ENCODE data around the gene RTCA.
A peak's percentile ranks its signal among the peaks of the same experiment; 100 is the strongest.

The RTCA gene

DNA sequence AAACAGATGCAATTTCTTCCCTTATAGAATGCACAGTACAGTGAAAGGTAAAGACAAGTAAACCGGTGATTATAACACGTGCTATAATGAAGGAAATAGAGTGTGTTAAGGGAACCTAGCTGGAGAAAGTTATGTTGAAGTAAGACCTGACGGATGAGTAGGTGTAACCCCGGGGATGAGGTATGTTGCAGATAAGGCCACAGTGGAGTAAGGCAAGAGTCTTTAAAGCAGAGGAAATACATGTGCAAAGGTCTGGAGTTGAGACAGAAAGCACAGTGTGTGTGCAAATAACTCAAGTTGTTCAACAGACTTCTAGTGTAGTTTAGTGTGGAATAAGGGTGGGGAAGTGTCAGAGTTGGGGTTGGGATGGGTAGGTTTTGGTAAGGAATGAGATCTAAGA is 19.3 kb upstream of the RTCA start:
- peak overlapping the region; percentile 27 for H3K4me2 ChIP-seq (ENCODE audit: low read length)
- H3K27ac ChIP-seq (ENCODE audit: low read depth, low read length): no peak overlapping the region
- no peaks in the 10 kb centered on the region for H3F3A ChIP-seq (ENCODE audit: control insufficient read depth, insufficient read depth)
- no peaks in the 10 kb centered on the region for H3K27me3 ChIP-seq (ENCODE audit: control insufficient read depth, low read length)
- no peak overlapping the region for H3K4me3 ChIP-seq (ENCODE audit: low read length)
- H3K79me2 ChIP-seq (ENCODE audit: control insufficient read depth, low read length): peaks cover 52% of the 10 kb centered on the region
- H4K20me1 ChIP-seq (ENCODE audit: control insufficient read depth, insufficient read depth, low read depth, low read length): no peaks in the 10 kb centered on the region
- H3K9me3 ChIP-seq (ENCODE audit: control insufficient read depth, insufficient read depth, low read length): no peaks in the 10 kb centered on the region
- no peaks in the 10 kb centered on the region for H3K9me2 ChIP-seq (replicated peaks; ENCODE audit: control insufficient read depth, low read length)
- H3K36me3 ChIP-seq (ENCODE audit: control insufficient read depth, low read length): peaks cover 7% of the 10 kb centered on the region
- peaks cover 22% of the 10 kb centered on the region for H3K4me1 ChIP-seq (ENCODE audit: control insufficient read depth, low read length)
- TF ChIP-seq EZH2phosphoT487 (IDR thresholded peaks at IDR 0.05; ENCODE audit: borderline replicate concordance, low read length): no peak
- TF ChIP-seq, protein P1, sequence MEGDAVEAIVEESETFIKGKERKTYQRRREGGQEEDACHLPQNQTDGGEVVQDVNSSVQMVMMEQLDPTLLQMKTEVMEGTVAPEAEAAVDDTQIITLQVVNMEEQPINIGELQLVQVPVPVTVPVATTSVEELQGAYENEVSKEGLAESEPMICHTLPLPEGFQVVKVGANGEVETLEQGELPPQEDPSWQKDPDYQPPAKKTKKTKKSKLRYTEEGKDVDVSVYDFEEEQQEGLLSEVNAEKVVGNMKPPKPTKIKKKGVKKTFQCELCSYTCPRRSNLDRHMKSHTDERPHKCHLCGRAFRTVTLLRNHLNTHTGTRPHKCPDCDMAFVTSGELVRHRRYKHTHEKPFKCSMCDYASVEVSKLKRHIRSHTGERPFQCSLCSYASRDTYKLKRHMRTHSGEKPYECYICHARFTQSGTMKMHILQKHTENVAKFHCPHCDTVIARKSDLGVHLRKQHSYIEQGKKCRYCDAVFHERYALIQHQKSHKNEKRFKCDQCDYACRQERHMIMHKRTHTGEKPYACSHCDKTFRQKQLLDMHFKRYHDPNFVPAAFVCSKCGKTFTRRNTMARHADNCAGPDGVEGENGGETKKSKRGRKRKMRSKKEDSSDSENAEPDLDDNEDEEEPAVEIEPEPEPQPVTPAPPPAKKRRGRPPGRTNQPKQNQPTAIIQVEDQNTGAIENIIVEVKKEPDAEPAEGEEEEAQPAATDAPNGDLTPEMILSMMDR (IDR thresholded peaks at IDR 0.05; ENCODE audit: low read depth, low read length, poor library complexity, severe bottlenecking): no peak

DNA sequence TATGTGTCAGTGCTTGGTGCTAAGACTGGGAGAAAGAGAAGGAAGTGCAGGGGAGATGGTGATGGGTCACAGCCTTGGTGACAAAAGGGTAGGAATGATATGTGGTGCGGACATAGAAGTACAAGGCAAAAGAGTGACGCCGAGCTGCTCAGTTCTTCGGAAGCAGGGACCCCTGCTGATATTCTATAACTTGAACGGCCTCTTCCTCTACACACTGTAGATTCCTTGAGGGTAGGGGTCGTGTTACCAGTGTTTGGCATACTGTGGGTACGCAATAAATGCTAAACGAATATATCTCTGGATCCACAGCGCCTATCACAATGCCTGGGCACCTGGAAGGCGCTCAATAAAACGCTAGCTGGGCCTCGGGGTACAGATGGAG is 16.9 kb upstream of the RTCA start:
- Histone ChIP-seq H3K79me2 (ENCODE audit: control insufficient read depth, low read length) (peaks cover 37% of the 10 kb centered on the region), H3F3A (ENCODE audit: control insufficient read depth, insufficient read depth) (no peaks in the 10 kb centered on the region)

DNA sequence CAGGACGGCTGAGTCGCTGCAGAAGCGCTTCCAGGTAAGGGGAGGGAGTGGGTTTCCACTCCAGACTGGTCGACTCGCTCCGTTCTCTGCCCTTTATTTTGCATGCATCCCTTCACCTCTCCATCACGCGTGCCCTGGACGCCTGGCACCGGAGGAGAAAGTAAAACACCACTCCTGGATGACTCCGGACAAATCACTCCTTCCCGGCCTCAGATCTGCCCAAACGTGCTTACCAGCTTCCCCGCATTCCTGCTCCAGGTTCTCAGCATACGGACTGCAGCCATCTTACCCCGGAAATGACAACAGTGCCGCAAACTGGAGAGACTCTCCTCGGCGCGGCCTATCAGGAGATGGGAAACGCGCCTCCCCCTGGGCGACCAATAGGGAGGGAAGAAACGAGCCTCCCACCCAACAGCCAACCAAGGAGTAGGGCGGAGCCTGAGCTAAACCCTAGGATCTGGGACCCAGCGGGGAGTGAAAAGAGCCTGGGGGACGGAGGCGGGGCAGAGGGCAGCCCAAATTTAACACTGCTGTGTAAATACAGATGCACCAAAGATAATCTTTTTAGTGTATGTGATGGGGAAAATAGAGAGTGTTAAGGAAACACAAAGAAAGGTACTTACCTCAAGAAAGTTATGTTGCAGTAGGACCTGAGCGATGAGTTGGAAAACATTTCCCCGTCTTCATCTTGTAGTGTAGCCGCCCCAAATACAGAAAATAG is 16.3 kb upstream of the RTCA start, which contains the start of gene DBT:
Gene DBT (minus strand): TSS at position 298 of the 721 bp plus-strand sequence. CDS start 14 bp downstream, at position 284.
- peak within 1 kb of the TSS; percentile 97 for H3K4me3 ChIP-seq (ENCODE audit: low read length)
- H3K9me2 ChIP-seq (replicated peaks; ENCODE audit: control insufficient read depth, low read length): no peaks in the 10 kb centered on the region
- peak within 1 kb of the TSS; percentile 87 for H3K4me2 ChIP-seq (ENCODE audit: low read length)
- H3F3A ChIP-seq (ENCODE audit: control insufficient read depth, insufficient read depth): no peaks in the 10 kb centered on the region
- H3K27ac ChIP-seq (ENCODE audit: low read depth, low read length): peak within 1 kb of the TSS; percentile 5; the same call in 1 of the 2 replicates
- peaks cover 7% of the 10 kb centered on the region for H3K36me3 ChIP-seq (ENCODE audit: control insufficient read depth, low read length)
- peaks cover 34% of the 10 kb centered on the region for H3K79me2 ChIP-seq (ENCODE audit: control insufficient read depth, low read length)
- H3K9me3 ChIP-seq (ENCODE audit: control insufficient read depth, insufficient read depth, low read length): no peaks in the 10 kb centered on the region
- no peaks in the 10 kb centered on the region for H4K20me1 ChIP-seq (ENCODE audit: control insufficient read depth, insufficient read depth, low read depth, low read length)
- no peaks in the 10 kb centered on the region for H3K27me3 ChIP-seq (ENCODE audit: control insufficient read depth, low read length)
- TF ChIP-seq, protein P1 (IDR thresholded peaks at IDR 0.05; ENCODE audit: low read depth, low read length, poor library complexity, severe bottlenecking): no peak
- no peak for TF ChIP-seq EZH2phosphoT487 (IDR thresholded peaks at IDR 0.05; ENCODE audit: borderline replicate concordance, low read length)
- H3K4me1 ChIP-seq (ENCODE audit: control insufficient read depth, low read length): peaks cover 22% of the 10 kb centered on the region

More for the DNA sequence above, 16.9 kb upstream of the RTCA start:
- no peaks in the 10 kb centered on the region for H3K9me2 ChIP-seq (replicated peaks; ENCODE audit: control insufficient read depth, low read length)
- H3K4me2 ChIP-seq (ENCODE audit: low read length): peak overlapping the region; percentile 87
- peak overlapping the region; percentile 5; the same call in 1 of the 2 replicates for H3K27ac ChIP-seq (ENCODE audit: low read depth, low read length)
- H3K4me3 ChIP-seq (ENCODE audit: low read length): peak overlapping the region; percentile 97
- H3K9me3 ChIP-seq (ENCODE audit: control insufficient read depth, insufficient read depth, low read length): no peaks in the 10 kb centered on the region
- no peaks in the 10 kb centered on the region for H4K20me1 ChIP-seq (ENCODE audit: control insufficient read depth, insufficient read depth, low read depth, low read length)
- H3K27me3 ChIP-seq (ENCODE audit: control insufficient read depth, low read length): no peaks in the 10 kb centered on the region
- peaks cover 7% of the 10 kb centered on the region for H3K36me3 ChIP-seq (ENCODE audit: control insufficient read depth, low read length)
- H3K4me1 ChIP-seq (ENCODE audit: control insufficient read depth, low read length): peaks cover 22% of the 10 kb centered on the region
- TF ChIP-seq EZH2phosphoT487 (IDR thresholded peaks at IDR 0.05; ENCODE audit: borderline replicate concordance, low read length): no peak
- TF ChIP-seq, protein P1 (IDR thresholded peaks at IDR 0.05; ENCODE audit: low read depth, low read length, poor library complexity, severe bottlenecking): no peak
